Mesendoderm (in vitro differentiated cells): ENCODE results near the gene PURB.
"Not testable (repeated sequence)": the region's sequence is repeated elsewhere in the genome, so short reads cannot be mapped to it uniquely, and the experiment has no call there.

ENCODE experiments used
- DNase-seq: peaks from one replicate; pipeline ENCODE4 v3.0.0; 2013
- H2AK5ac ChIP-seq: 2 replicates; pipeline ENCODE4 v1.6.1; 2013; ENCODE audit warnings: low read length, inconsistent platforms
- H2BK120ac ChIP-seq: 2 replicates; pipeline ENCODE4 v1.6.1; 2013; ENCODE audit warnings: low read depth, mild to moderate bottlenecking, low read length, moderate library complexity, mixed read lengths
- H2BK15ac ChIP-seq: replicated peaks from 2 replicates; pipeline ENCODE4 v1.6.1; 2013; ENCODE audit warnings: low read depth, mild to moderate bottlenecking, moderate library complexity
- H2BK5ac ChIP-seq: 2 replicates; pipeline ENCODE4 v1.6.1; 2013; ENCODE audit warnings: low read length, inconsistent platforms
- H3K18ac ChIP-seq: 2 replicates; pipeline ENCODE4 v1.6.1; 2013; ENCODE audit warnings: mild to moderate bottlenecking, low read length, mixed read lengths
- H3K23ac ChIP-seq: one replicate; pipeline ENCODE4 v1.6.1; 2013; ENCODE audit warnings: low read length
- H3K27ac ChIP-seq: 2 replicates; pipeline ENCODE4 v1.5.1; 2013; ENCODE audit warnings: low read depth, mild to moderate bottlenecking, inconsistent platforms, low read length, moderate library complexity
- H3K27me3 ChIP-seq: 2 replicates; pipeline ENCODE4 v1.6.1; 2013; ENCODE audit warnings: low read length, control low read depth, mild to moderate bottlenecking, inconsistent platforms; ENCODE audit not compliant: insufficient read depth, poor library complexity
- H3K36me3 ChIP-seq: 2 replicates; pipeline ENCODE4 v1.6.1; 2013; ENCODE audit warnings: low read length, inconsistent platforms; ENCODE audit not compliant: control insufficient read depth, insufficient read depth
- H3K4ac ChIP-seq: one replicate; pipeline ENCODE4 v1.6.1; 2013; ENCODE audit warnings: low read depth, mild to moderate bottlenecking, low read length, moderate library complexity
- H3K4me1 ChIP-seq: 2 replicates; pipeline ENCODE4 v1.6.1; 2013; ENCODE audit warnings: low read depth, low read length, inconsistent platforms; ENCODE audit not compliant: control insufficient read depth
- H3K4me2 ChIP-seq: 2 replicates; pipeline ENCODE4 v1.6.1; 2013; ENCODE audit warnings: low read length
- H3K4me3 ChIP-seq: 2 replicates; pipeline ENCODE4 v1.5.1; 2013; ENCODE audit warnings: mild to moderate bottlenecking, low read length
- H3K56ac ChIP-seq: one replicate; pipeline ENCODE4 v1.6.1; 2013; ENCODE audit warnings: low read length
- H3K79me1 ChIP-seq: 2 replicates; pipeline ENCODE4 v1.6.1; 2013; ENCODE audit warnings: low read length, inconsistent platforms
- H3K79me2 ChIP-seq: 2 replicates; pipeline ENCODE4 v1.6.1; 2013; ENCODE audit warnings: mild to moderate bottlenecking, low read length; ENCODE audit not compliant: control insufficient read depth, insufficient read depth
- H3K9ac ChIP-seq: 2 replicates; pipeline ENCODE4 v1.6.1; 2013; ENCODE audit warnings: low read length, inconsistent platforms
- H4K5ac ChIP-seq: one replicate; pipeline ENCODE4 v1.6.1; 2013; ENCODE audit warnings: low read length
- H4K8ac ChIP-seq: one replicate; pipeline ENCODE4 v1.6.1; 2013; ENCODE audit warnings: low read depth, mild to moderate bottlenecking, control low read depth, low read length, moderate library complexity
- WGBS: extraction: QIAGEN DNeasy Blood & Tissue Kit; methylation state at CpG from one replicate; pipeline ENCODE4 v1.1.7; 2013; ENCODE audit warnings: low lambda C conversion rate, missing lambda C conversion rate; ENCODE audit not compliant: insufficient coverage; ENCODE audit errors: extremely low coverage; 5-methylcytosine and 5-hydroxymethylcytosine counted together

The PURB gene

DNA sequence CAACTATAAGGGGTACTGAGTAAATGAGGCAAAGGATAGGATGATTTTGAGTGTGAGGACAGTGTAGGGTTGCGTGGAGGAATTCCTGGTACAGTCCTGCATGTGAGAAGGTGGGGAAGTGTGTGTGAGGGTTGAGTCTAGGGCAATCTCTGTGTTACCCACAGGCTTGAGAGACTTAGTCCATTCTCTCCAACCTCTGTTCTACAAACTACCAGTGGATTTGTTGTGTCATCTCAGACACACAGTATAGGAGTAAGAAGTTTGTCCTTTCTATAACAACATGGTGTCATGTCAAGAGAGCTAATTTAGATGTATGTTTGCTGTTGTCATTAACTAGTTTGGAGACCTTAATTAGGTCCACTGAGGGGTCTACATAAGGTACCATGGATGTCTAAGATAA is 12.5 kb downstream of the PURB start:
- no peaks in the 10 kb centered on the region for H3K4me1 ChIP-seq
- WGBS, result no CpG with 5 or more reads among the region's 1 CpG
- no peak overlapping the region for H3K23ac ChIP-seq
- H2BK15ac ChIP-seq, result no peak overlapping the region
- H4K5ac ChIP-seq, result no peak overlapping the region
- H3K27me3 ChIP-seq, result no peaks in the 10 kb centered on the region
- no peak overlapping the region for H3K4me3 ChIP-seq
- no peaks in the 10 kb centered on the region for H3K36me3 ChIP-seq
- H2AK5ac ChIP-seq, result no peak overlapping the region
- H3K18ac ChIP-seq, result no peak overlapping the region
- no peak overlapping the region for H3K4ac ChIP-seq
- no peak overlapping the region for H3K27ac ChIP-seq
- H3K56ac ChIP-seq, result no peak overlapping the region
- no peak overlapping the region for H2BK5ac ChIP-seq
- no peak overlapping the region for H2BK120ac ChIP-seq
- H3K9ac ChIP-seq, result no peak overlapping the region
- no peaks in the 10 kb centered on the region for H3K79me2 ChIP-seq
- no peaks in the 10 kb centered on the region for H3K79me1 ChIP-seq
- no peak overlapping the region for H3K4me2 ChIP-seq
- no peak for DNase-seq
- H4K8ac ChIP-seq, result no peak overlapping the region

DNA sequence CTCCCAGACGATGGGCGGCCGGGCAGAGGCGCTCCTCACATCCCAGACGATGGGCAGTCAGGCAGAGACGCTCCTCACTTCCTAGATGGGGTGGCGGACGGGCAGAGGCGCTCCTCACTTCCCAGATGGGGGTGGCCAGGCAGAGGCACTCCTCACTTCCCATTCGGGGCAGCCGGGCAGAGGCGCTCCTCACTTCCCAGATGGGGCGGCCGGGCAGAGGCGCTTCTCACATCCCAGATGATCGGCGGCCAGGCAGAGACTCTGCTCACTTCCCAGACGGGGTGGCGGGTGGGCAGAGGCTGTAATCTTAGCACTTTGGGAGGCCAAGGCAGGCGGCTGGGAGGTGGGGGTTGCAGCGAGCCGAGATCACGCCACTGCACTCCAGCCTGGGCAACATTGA is 13.4 kb downstream of the PURB start:
- not testable (repeated sequence) for H2BK15ac ChIP-seq, DNase-seq, H4K5ac ChIP-seq, H3K36me3 ChIP-seq, H3K9ac ChIP-seq, H3K79me2 ChIP-seq, H2AK5ac ChIP-seq, H3K4me3 ChIP-seq, H3K23ac ChIP-seq, H4K8ac ChIP-seq, H3K79me1 ChIP-seq, H3K4ac ChIP-seq, H3K27me3 ChIP-seq, H3K4me1 ChIP-seq, H3K56ac ChIP-seq, H2BK5ac ChIP-seq, H3K27ac ChIP-seq, H3K4me2 ChIP-seq, H2BK120ac ChIP-seq, H3K18ac ChIP-seq
- WGBS, result no CpG with 5 or more reads among the region's 23 CpGs

DNA sequence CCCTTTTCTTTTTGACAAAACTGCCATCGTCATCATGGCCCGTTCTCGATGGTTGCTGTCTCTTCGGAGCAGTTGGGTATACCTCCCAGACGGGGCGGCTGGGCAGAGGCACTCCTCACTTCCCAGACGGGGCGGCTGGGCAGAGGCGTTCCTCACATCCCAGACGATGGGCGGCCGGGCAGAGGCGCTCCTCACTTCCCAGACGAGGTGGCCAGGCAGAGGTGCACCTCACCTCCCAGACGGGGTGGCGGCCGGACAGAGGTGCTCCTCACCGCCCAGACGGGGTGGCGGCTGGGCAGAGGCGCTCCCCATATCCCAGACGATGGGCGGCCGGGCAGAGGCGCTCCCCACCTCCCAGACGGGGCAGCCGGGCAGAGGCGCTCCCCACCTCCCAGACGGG is 14.6 kb downstream of the PURB start:
- H4K5ac ChIP-seq, H3K27me3 ChIP-seq, H3K4me3 ChIP-seq, H3K79me2 ChIP-seq, H3K9ac ChIP-seq, H3K79me1 ChIP-seq, DNase-seq, H3K4me1 ChIP-seq, H3K23ac ChIP-seq, H2AK5ac ChIP-seq, H2BK5ac ChIP-seq, H3K56ac ChIP-seq, H4K8ac ChIP-seq, H3K4ac ChIP-seq, H3K36me3 ChIP-seq, H3K4me2 ChIP-seq, H3K18ac ChIP-seq, H3K27ac ChIP-seq, H2BK120ac ChIP-seq, H2BK15ac ChIP-seq: not testable (repeated sequence)
- no CpG with 5 or more reads among the region's 29 CpGs for WGBS

DNA sequence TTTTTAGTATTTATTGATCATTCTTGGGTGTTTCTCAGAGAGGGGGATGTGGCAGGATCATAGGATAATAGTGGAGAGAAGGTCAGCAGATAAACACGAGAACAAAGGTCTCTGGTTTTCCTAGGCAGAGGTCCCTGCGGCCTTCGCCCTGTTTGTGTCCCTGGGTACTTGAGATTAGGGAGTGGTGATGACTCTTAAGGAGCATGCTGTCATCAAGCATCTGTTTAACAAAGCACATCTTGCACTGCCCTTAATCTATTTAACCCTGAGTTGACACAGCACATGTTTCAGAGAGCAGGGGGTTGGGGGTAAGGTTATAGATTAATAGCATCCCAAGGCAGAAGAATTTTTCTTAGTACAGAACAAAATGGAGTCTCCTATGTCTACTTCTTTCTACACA is 15.0 kb downstream of the PURB start:
- not testable (repeated sequence) for H2BK5ac ChIP-seq, H2BK120ac ChIP-seq, H3K18ac ChIP-seq, H3K79me2 ChIP-seq, H3K27ac ChIP-seq, H2BK15ac ChIP-seq, H3K9ac ChIP-seq, DNase-seq, H3K4me3 ChIP-seq, H3K23ac ChIP-seq, H4K8ac ChIP-seq, H3K27me3 ChIP-seq, H3K4me2 ChIP-seq, H3K36me3 ChIP-seq, H3K4me1 ChIP-seq, H3K56ac ChIP-seq, H2AK5ac ChIP-seq, H4K5ac ChIP-seq, H3K4ac ChIP-seq, H3K79me1 ChIP-seq
- no CpG with 5 or more reads among the region's 3 CpGs for WGBS

DNA sequence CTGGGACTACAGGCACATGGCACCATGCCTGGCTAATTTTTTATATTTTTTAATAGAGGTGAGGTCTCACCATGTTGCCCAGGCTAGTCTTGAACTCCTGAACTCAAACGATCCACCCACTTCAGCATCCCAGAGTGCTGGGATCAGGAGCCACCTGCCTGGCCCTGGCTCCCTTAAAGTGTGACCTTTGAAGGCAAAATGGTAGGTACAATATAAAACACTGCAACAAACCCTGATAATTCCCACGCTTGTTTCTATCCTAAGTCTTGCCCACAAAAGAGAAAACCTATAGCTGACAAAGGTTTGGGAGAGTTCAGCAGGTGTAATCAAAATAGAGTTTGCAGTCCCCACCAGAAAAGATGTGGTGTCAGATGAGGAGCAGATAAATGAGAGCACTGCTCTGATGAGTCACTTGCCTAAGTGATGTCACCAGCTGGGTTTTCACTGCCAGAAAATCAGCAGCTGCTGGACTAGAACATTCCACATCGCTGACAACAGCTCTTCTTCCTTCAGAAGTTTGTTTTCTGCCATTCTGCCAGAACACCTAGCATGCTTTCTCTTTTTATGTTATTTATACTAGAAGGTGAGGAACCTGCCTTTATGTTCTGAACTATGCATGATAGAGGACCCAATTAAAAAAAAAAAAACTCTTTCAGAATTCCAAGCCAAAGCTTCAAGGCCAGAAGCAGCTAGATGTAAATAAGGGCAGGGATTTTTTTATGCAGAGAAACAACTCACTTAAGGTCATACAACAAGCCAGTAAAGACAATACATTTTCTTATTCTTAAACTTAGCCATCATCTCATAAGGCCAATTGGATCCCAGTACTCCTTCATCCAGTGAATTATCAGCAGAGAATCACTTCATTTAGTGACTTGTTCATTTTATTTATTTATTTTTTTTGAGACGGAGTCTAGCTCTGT is 18.0 kb downstream of the PURB start:
- Histone ChIP-seq H3K9ac (no peak overlapping the region), H3K36me3 (no peaks in the 10 kb centered on the region), H4K5ac (no peak overlapping the region), H3K4me1 (no peaks in the 10 kb centered on the region), H3K4me2 (no peak overlapping the region), H3K56ac (no peak overlapping the region), H2AK5ac (no peak overlapping the region), H3K4ac (no peak overlapping the region), H3K18ac (no peak overlapping the region), H3K23ac (no peak overlapping the region), H3K79me1 (no peaks in the 10 kb centered on the region), H3K27ac (no peak overlapping the region), H2BK120ac (no peak overlapping the region), H2BK5ac (no peak overlapping the region), H3K4me3 (no peak overlapping the region), H2BK15ac (no peak overlapping the region), H3K79me2 (no peaks in the 10 kb centered on the region), H3K27me3 (no peaks in the 10 kb centered on the region), H4K8ac (no peak overlapping the region)
- peak; percentile 46 for DNase-seq
- WGBS, result no CpG with 5 or more reads among the region's 4 CpGs

DNA sequence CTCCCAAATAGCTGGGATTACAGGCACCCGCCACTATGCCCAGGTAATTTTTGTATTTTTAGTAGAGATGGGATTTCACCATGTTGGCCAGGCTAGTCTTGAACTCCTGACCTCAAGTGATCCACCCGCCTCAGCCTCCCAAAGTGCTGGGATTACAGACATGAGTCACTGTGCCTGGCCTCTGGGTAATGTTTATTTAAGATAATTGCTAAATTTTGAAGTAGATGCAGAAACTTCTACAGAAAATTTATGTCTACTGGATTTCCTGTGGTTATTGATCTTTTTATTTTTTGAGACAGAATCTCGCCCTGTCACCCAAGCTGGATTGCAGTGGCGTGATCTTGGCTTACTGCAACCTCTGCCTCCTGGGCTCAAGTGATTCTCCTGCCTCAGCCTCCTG is 23.4 kb downstream of the PURB start:
- not testable (repeated sequence) for H2AK5ac ChIP-seq, H3K36me3 ChIP-seq, H3K18ac ChIP-seq, H2BK120ac ChIP-seq, H3K4me3 ChIP-seq, H3K4me1 ChIP-seq, H2BK15ac ChIP-seq, H3K79me1 ChIP-seq, H3K56ac ChIP-seq, H3K4ac ChIP-seq, H3K9ac ChIP-seq, H3K27ac ChIP-seq, DNase-seq, H4K5ac ChIP-seq, H3K4me2 ChIP-seq, H3K79me2 ChIP-seq, H3K23ac ChIP-seq, H2BK5ac ChIP-seq, H4K8ac ChIP-seq, H3K27me3 ChIP-seq
- no CpG with 5 or more reads among the region's 4 CpGs for WGBS
